Esophagus muscularis mucosa (tissue), 4 donors: Measurements from ENCODE around the gene S100A7.

Experiments used
- CTCF ChIP-seq, 3 experiments: fragments of 200-600 bp in 2 of 3; fragments of 450-650 bp in 1 of 3; sonication (generic) in 2 of 3; IDR thresholded peaks; one replicate each; pipeline ENCODE4 v1.5.1; 2017 to 2019; ENCODE audit warnings: antibody characterized with exemption in 3 of 3, mild to moderate bottlenecking in 2 of 3, moderate library complexity in 1 of 3
- EP300 ChIP-seq: sonication (generic); formaldehyde crosslinking; IDR thresholded peaks from one replicate; pipeline ENCODE4 v1.6.1; 2017; ENCODE audit warnings: antibody characterized with exemption
- POLR2A ChIP-seq: fragments of 450-650 bp; IDR thresholded peaks from one replicate; pipeline ENCODE4 v1.6.1; 2017; ENCODE audit warnings: antibody characterized with exemption, moderate library complexity, mild to moderate bottlenecking, low read depth

GRCh38 chr1:153444078-153444477 lies 16.4 kb downstream of the S100A7 start:
- TF ChIP-seq CTCF (IDR thresholded peaks at IDR 0.05) = no peak
- no peak for TF ChIP-seq POLR2A
- TF ChIP-seq EP300 = no peak
